CD4-positive, alpha-beta T cell (primary cell): ENCODE measurements around the gene FOSL2. TPM values are rescaled to one million over a fixed set of nuclear protein-coding genes. Genes with fewer than 3 reads are reported as not detected.

Experiments
- ATAC-seq: fragments of 200-7000 bp; cut with Tn5 transposase; one replicate; pipeline ENCODE4 v1.10.0; 2022; ENCODE audit warnings: mild to moderate bottlenecking; ENCODE audit not compliant: poor library complexity
- CTCF ChIA-PET: fragments of 350-600 bp; sonication (Branson Sonifier 250); formaldehyde crosslinking; loops from one replicate; lab custom pipeline; 2021; ENCODE audit warnings: antibody characterized with exemption, inconsistent platforms; lab: Charles Lee
- POLR2A ChIA-PET: fragments of 350-600 bp; sonication (Branson Sonifier 250); formaldehyde crosslinking; loops from one replicate; lab custom pipeline; 2021; ENCODE audit warnings: antibody characterized with exemption, inconsistent platforms; lab: Charles Lee
- DNase-seq, 14 experiments: peaks; one replicate each; pipeline ENCODE4 v3.0.0-alpha.2; 2013 to 2020; ENCODE audit warnings: mixed read lengths in 2 of 14
- H3K27ac ChIP-seq, 2 donors: one replicate each; pipeline versions ENCODE4 v1.5.1 to v1.7.0; 2013; ENCODE audit warnings: low read length in 2 of 2, low read depth in 1 of 2, mild to moderate bottlenecking in 1 of 2
- H3K27me3 ChIP-seq, 2 experiments: 1 replicate in 1 of 2; 2 replicates in 1 of 2; pipeline versions ENCODE4 v1.6.1 to v1.7.0; 2013; ENCODE audit warnings: low read length in 2 of 2, control low read depth in 1 of 2, mild to moderate bottlenecking in 1 of 2, moderate library complexity in 1 of 2; ENCODE audit not compliant: insufficient read depth in 2 of 2, control insufficient read depth in 1 of 2
- H3K36me3 ChIP-seq: one replicate; pipeline ENCODE4 v1.6.1; 2013; ENCODE audit warnings: low read length, control low read depth; ENCODE audit not compliant: insufficient read depth
- H3K4me1 ChIP-seq: one replicate; pipeline ENCODE4 v1.6.1; 2013; ENCODE audit warnings: low read length, control low read depth; ENCODE audit not compliant: insufficient read depth
- H3K4me3 ChIP-seq: one replicate; pipeline ENCODE4 v1.5.1; 2013; ENCODE audit warnings: mild to moderate bottlenecking, low read length, moderate library complexity
- H3K9me3 ChIP-seq, 2 experiments: 1 replicate in 1 of 2; 2 replicates in 1 of 2; pipeline versions ENCODE4 v1.6.1 to v1.7.0; 2013; ENCODE audit warnings: low read length in 2 of 2, mild to moderate bottlenecking in 2 of 2, control low read depth in 1 of 2, moderate library complexity in 1 of 2; ENCODE audit not compliant: control insufficient read depth in 1 of 2, insufficient read depth in 1 of 2
- H3K27ac Mint-ChIP-seq: one replicate; pipeline ENCODE4 v1.8.0; 2020; ENCODE audit warnings: mixed read lengths
- H3K27me3 Mint-ChIP-seq: one replicate; pipeline ENCODE4 v1.8.0; 2021; ENCODE audit warnings: mixed read lengths
- H3K36me3 Mint-ChIP-seq: one replicate; pipeline ENCODE4 v1.8.0; 2021; ENCODE audit warnings: low read depth, mixed read lengths
- H3K4me1 Mint-ChIP-seq: one replicate; pipeline ENCODE4 v1.8.0; 2021; ENCODE audit warnings: low read depth, mixed read lengths
- H3K4me3 Mint-ChIP-seq: one replicate; pipeline ENCODE4 v1.8.0; 2020; ENCODE audit warnings: mild to moderate bottlenecking, mixed read lengths
- H3K9me3 Mint-ChIP-seq: one replicate; pipeline ENCODE4 v1.8.0; 2020; ENCODE audit warnings: mixed read lengths
- intact Hi-C, 2 experiments: fragments of 100-400 bp; cut with DNase I in 1 of 2; cut with micrococcal nuclease in 1 of 2; formaldehyde crosslinking; loops; one replicate each; pipeline versions ENCODE4 v1.15.1 to v1.9.0; 2023 to 2025; cut with DNase I, micrococcal nuclease
- total RNA-seq, 174 experiments: library from RNA in 2 of 174; stranded (reverse) in 2 of 174; gene quantifications; one replicate each; pipeline ENCODE4 v1.2.3 and lab custom pipeline; 2021 to 2026
- TF ChIP-seq, protein P1 (sequence below): fragments of 200-600 bp; IDR thresholded peaks from one replicate; pipeline ENCODE4 v1.8.0; 2022; ENCODE audit warnings: antibody characterized with exemption, mild to moderate bottlenecking

Gene FOSL2
- total RNA-seq, 2 experiments from 2014 or later, result 152 to 155 TPM

- CTCF ChIA-PET, result no interaction called here
Measured at GRCh38 chr2:28465148-28465885, 72.7 kb downstream of the FOSL2 start.

More at GRCh38 chr2:28465148-28465885, 72.7 kb downstream of the FOSL2 start:
- Histone ChIP-seq H3K4me3 (no peak overlapping the region), H3K9me3 (no peaks in the 10 kb centered on the region), H3K4me1 (peaks cover 4% of the 10 kb centered on the region), H3K27me3 (no peaks in the 10 kb centered on the region), H3K27ac (no peak overlapping the region), H3K36me3 (no peaks in the 10 kb centered on the region)
- Mint-ChIP-seq H3K27me3 (no peaks in the 10 kb centered on the region), H3K27ac (no peak overlapping the region), H3K9me3 (no peaks in the 10 kb centered on the region), H3K4me3 (no peak overlapping the region), H3K4me1 (peaks cover 10% of the 10 kb centered on the region), H3K36me3 (no peaks in the 10 kb centered on the region)
- DNase-seq (no peak), ATAC-seq (no peak)
- POLR2A ChIA-PET, result no interaction called here
- TF ChIP-seq, protein P1, sequence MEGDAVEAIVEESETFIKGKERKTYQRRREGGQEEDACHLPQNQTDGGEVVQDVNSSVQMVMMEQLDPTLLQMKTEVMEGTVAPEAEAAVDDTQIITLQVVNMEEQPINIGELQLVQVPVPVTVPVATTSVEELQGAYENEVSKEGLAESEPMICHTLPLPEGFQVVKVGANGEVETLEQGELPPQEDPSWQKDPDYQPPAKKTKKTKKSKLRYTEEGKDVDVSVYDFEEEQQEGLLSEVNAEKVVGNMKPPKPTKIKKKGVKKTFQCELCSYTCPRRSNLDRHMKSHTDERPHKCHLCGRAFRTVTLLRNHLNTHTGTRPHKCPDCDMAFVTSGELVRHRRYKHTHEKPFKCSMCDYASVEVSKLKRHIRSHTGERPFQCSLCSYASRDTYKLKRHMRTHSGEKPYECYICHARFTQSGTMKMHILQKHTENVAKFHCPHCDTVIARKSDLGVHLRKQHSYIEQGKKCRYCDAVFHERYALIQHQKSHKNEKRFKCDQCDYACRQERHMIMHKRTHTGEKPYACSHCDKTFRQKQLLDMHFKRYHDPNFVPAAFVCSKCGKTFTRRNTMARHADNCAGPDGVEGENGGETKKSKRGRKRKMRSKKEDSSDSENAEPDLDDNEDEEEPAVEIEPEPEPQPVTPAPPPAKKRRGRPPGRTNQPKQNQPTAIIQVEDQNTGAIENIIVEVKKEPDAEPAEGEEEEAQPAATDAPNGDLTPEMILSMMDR, result no peak
- intact Hi-C loops, result no loop called here

Other genes with a start within 250 kb of the FOSL2 start
- gene PLB1, start 103.2 kb downstream of the FOSL2 start, total RNA-seq, result 1 to 10 TPM; 1.3 to 1.6 TPM